DND-41 (cell line): ENCODE data around the gene RAMP1.

Experiments used
- ATAC-seq: fragments of 200-7000 bp; cut with Tn5 transposase; 3 replicates; pipeline ENCODE4 v1.9.1; 2021; ENCODE audit warnings: low read depth; ENCODE audit not compliant: insufficient read depth
- DNase-seq: peaks from one replicate; pipeline ENCODE4 v3.0.0-alpha.2; 2020
- H2AFZ ChIP-seq: 2 replicates; pipeline ENCODE4 v1.6.0; 2012; ENCODE audit warnings: low read depth, low read length
- H3K27ac ChIP-seq: 2 replicates; pipeline ENCODE4 v1.5.1; 2012; ENCODE audit warnings: low read length, inconsistent platforms
- H3K27me3 ChIP-seq: fragments of 200-600 bp; sonication (generic); 2 replicates; pipeline ENCODE4 v1.6.0; 2012; ENCODE audit warnings: low read length, mild to moderate bottlenecking, inconsistent platforms; ENCODE audit not compliant: insufficient read depth, poor library complexity
- H3K36me3 ChIP-seq: 2 replicates; pipeline ENCODE4 v1.5.1; 2012; ENCODE audit warnings: low read length, inconsistent platforms; ENCODE audit not compliant: insufficient read depth
- H3K4me1 ChIP-seq: 2 replicates; pipeline ENCODE4 v1.5.1; 2012; ENCODE audit warnings: mild to moderate bottlenecking, low read length; ENCODE audit not compliant: insufficient read depth
- H3K4me2 ChIP-seq: 2 replicates; pipeline ENCODE4 v1.6.0; 2012; ENCODE audit warnings: mild to moderate bottlenecking, moderate library complexity, low read length, inconsistent platforms; ENCODE audit not compliant: insufficient read depth
- H3K4me3 ChIP-seq, 2 experiments: fragments of 200-600 bp in 1 of 2; shearing (Covaris generic) in 1 of 2; 2 replicates each; pipeline ENCODE4 v1.5.1; 2012 to 2016; ENCODE audit warnings: inconsistent platforms in 2 of 2, low read length in 2 of 2, mild to moderate bottlenecking in 2 of 2, low read depth in 1 of 2, moderate library complexity in 1 of 2
- H3K79me2 ChIP-seq: 2 replicates; pipeline ENCODE4 v1.6.0; 2012; ENCODE audit warnings: low read length, inconsistent platforms; ENCODE audit not compliant: insufficient read depth
- H3K9ac ChIP-seq: 2 replicates; pipeline ENCODE4 v1.6.0; 2012; ENCODE audit warnings: low read depth, mild to moderate bottlenecking, inconsistent platforms, low read length, moderate library complexity
- H3K9me3 ChIP-seq: 2 replicates; pipeline ENCODE4 v1.5.1; 2012; ENCODE audit warnings: low read length, moderate library complexity, mild to moderate bottlenecking, inconsistent platforms; ENCODE audit not compliant: insufficient read depth, severe bottlenecking
- H4K20me1 ChIP-seq: 2 replicates; pipeline ENCODE4 v1.6.0; 2012; ENCODE audit warnings: low read length; ENCODE audit not compliant: insufficient read depth
- EZH2 ChIP-seq: IDR thresholded peaks from 3 replicates; pipeline ENCODE4 v1.6.1; 2012; ENCODE audit warnings: borderline replicate concordance, low read depth, mild to moderate bottlenecking, moderate library complexity, low read length, inconsistent platforms; ENCODE audit not compliant: severe bottlenecking
- TF ChIP-seq, protein P1 (sequence below): IDR thresholded peaks from 2 replicates; pipeline ENCODE4 v1.5.1; 2012; ENCODE audit warnings: borderline replicate concordance, low read length, moderate library complexity, mild to moderate bottlenecking; ENCODE audit not compliant: poor library complexity, severe bottlenecking; ENCODE audit errors: extremely low read depth

RAMP1 gene

DNA sequence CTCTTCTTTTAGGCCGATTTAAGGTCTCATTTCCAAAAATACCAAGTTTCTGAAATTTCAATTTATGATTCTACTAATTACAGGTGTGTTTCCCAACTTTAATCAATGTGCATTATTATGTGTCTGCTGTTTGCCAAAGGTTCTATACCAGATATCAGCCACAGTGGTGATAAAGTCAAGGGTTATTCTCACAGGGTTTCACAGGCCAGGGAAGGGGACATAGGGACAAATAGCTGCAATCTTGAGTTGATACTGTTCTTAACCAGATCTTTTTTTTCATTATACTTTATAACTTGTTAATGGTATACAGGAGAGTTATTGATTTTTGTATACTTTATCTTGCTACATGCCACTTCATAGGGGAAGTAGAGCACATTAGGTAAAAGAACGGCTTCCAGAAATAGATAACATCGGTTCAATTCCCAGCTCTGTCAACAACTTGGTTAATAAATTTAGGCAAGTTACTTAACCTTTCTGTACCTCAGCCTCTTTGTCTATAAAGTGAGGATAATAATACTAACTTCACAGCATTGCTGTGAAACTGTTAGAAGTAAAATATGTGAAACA, 31.9 kb upstream of the RAMP1 start:
- Histone ChIP-seq H4K20me1 (no peaks in the 10 kb centered on the region), H3K4me3 (no peak overlapping the region), H3K79me2 (no peaks in the 10 kb centered on the region), H3K36me3 (no peaks in the 10 kb centered on the region), H3K9ac (no peak overlapping the region), H3K9me3 (no peaks in the 10 kb centered on the region), H2AFZ (no peak overlapping the region), H3K27ac (no peak overlapping the region), H3K4me1 (no peaks in the 10 kb centered on the region), H3K4me2 (no peak overlapping the region), H3K27me3 (peaks cover 19% of the 10 kb centered on the region)
- ATAC-seq (no peak), DNase-seq (no peak)
- TF ChIP-seq, protein P1, sequence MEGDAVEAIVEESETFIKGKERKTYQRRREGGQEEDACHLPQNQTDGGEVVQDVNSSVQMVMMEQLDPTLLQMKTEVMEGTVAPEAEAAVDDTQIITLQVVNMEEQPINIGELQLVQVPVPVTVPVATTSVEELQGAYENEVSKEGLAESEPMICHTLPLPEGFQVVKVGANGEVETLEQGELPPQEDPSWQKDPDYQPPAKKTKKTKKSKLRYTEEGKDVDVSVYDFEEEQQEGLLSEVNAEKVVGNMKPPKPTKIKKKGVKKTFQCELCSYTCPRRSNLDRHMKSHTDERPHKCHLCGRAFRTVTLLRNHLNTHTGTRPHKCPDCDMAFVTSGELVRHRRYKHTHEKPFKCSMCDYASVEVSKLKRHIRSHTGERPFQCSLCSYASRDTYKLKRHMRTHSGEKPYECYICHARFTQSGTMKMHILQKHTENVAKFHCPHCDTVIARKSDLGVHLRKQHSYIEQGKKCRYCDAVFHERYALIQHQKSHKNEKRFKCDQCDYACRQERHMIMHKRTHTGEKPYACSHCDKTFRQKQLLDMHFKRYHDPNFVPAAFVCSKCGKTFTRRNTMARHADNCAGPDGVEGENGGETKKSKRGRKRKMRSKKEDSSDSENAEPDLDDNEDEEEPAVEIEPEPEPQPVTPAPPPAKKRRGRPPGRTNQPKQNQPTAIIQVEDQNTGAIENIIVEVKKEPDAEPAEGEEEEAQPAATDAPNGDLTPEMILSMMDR, result no peak
- no peak for TF ChIP-seq EZH2

GRCh38 chr2:237830522-237830921, 28.9 kb upstream of the RAMP1 start:
- H4K20me1 ChIP-seq, result no peaks in the 10 kb centered on the region
- no peak overlapping the region for H3K27ac ChIP-seq
- DNase-seq, result no peak
- no peaks in the 10 kb centered on the region for H3K79me2 ChIP-seq
- no peak overlapping the region for H3K4me3 ChIP-seq
- no peaks in the 10 kb centered on the region for H3K9me3 ChIP-seq
- no peak overlapping the region for H2AFZ ChIP-seq
- H3K9ac ChIP-seq, result no peak overlapping the region
- no peak for TF ChIP-seq EZH2
- TF ChIP-seq, protein P1, result no peak
- no peak for ATAC-seq
- no peaks in the 10 kb centered on the region for H3K4me1 ChIP-seq
- no peak overlapping the region for H3K4me2 ChIP-seq
- H3K27me3 ChIP-seq, result peaks cover 20% of the 10 kb centered on the region
- no peaks in the 10 kb centered on the region for H3K36me3 ChIP-seq

DNA sequence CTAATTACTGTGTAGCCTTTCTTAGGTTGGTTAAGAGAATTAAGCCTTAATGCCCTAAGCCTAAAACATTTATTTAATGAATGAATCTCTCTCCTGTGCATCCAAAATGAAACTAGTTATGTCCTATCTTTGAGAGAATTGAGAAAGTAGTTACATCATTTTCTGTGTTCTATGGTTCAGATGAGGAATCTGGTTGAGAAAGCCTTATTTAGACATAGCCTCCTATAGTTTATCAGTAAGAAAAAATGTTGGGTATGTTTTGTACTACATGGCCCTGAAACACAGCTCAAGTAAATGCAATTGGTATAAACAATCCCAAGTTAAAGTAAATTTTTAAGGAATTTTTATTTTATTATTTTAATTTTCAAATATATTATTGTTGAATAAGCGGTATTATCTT, 25.9 kb upstream of the RAMP1 start:
- Histone ChIP-seq H3K79me2 (no peaks in the 10 kb centered on the region), H4K20me1 (no peaks in the 10 kb centered on the region), H3K9ac (no peak overlapping the region), H3K4me2 (no peak overlapping the region), H3K4me3 (no peak overlapping the region), H3K4me1 (no peaks in the 10 kb centered on the region), H3K36me3 (no peaks in the 10 kb centered on the region), H3K27ac (no peak overlapping the region), H2AFZ (no peak overlapping the region), H3K9me3 (no peaks in the 10 kb centered on the region), H3K27me3 (peaks cover 12% of the 10 kb centered on the region)
- TF ChIP-seq, protein P1, result no peak
- TF ChIP-seq EZH2, result no peak
- no peak for ATAC-seq
- DNase-seq, result no peak

DNA sequence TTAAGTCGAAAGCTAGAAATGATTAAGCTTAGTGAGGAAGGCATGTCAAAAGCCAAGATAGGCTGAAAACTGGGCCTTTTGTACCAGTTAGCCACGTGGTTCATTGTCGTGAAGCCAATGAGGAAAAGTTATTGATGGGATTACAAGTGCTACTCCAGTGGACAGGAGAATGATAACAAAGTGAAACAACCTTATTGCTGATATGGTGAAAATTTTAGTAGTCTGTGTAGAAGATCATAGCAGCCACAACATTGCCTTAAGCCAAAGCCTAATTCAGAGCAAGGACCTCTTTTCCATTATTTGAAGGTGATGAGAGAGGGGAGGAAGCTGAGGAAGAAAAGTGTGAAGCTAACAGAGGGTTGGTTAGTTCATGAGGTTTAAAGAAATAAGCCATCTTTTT, 24.1 kb upstream of the RAMP1 start:
- Histone ChIP-seq H3K4me2 (no peak overlapping the region), H4K20me1 (no peaks in the 10 kb centered on the region), H3K4me1 (no peaks in the 10 kb centered on the region), H3K27me3 (peaks cover 9% of the 10 kb centered on the region), H3K4me3 (no peak overlapping the region), H2AFZ (no peak overlapping the region), H3K9ac (no peak overlapping the region), H3K9me3 (no peaks in the 10 kb centered on the region), H3K36me3 (no peaks in the 10 kb centered on the region), H3K27ac (no peak overlapping the region), H3K79me2 (no peaks in the 10 kb centered on the region)
- no peak for DNase-seq
- no peak for ATAC-seq
- TF ChIP-seq EZH2, result no peak
- TF ChIP-seq, protein P1, result no peak
